ENCODE measurements around the gene CENPQ. TPM values are rescaled to one million over a fixed set of nuclear protein-coding genes. Genes with fewer than 3 reads are reported as not detected.
"Not testable (repeated sequence)": the region's sequence is repeated elsewhere in the genome, so short reads cannot be mapped to it uniquely, and the experiment has no call there.

CENPQ gene, protein sequence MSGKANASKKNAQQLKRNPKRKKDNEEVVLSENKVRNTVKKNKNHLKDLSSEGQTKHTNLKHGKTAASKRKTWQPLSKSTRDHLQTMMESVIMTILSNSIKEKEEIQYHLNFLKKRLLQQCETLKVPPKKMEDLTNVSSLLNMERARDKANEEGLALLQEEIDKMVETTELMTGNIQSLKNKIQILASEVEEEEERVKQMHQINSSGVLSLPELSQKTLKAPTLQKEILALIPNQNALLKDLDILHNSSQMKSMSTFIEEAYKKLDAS
- total RNA-seq, result 6.3 and 8.2 TPM in 2 replicates

DNA sequence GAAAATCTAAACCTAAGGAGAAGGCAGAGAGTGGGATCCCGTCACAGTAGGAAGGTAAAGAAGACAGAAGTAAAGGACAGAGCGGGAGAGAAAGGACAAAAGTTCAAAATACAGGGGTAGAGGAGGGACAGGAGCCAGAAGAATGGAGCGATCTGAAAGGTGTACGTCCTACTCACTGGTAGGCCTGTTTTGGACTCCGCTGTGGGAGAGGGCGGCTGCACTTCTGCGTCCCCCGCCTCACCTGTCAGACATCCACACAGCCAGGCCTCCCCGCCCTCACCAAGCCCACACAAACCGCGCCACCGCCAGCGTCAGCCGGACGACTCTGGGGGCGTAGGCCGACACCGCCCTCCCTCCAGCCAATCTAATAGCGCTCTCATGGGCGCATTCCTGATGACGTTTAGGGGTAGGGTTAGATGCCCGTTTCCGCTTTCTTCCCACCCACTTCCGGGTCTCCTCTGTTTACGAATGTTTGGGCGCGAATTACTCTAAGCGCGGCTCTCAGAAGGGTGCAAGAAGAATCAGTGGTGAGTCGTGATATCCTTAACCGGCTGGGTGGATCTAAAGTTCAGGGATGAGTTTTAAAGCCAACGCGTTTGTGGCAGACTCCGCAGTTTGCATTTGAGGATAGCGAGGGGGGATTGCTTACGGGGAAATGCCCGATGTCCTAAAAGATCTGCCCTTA is at the start of gene CENPQ, which contains the start of gene MMUT:
TSS of gene CENPQ (plus strand) at position 444 of the 685 bp plus-strand sequence. CDS start 6,807 bp downstream, outside the sequence.
TSS of gene MMUT (minus strand) at position 327 of the 685 bp plus-strand sequence. CDS start 3,787 bp downstream, outside the sequence.
- peak; percentile 81 for DNase-seq (ENCODE audit: low read depth, low spot score)

DNA sequence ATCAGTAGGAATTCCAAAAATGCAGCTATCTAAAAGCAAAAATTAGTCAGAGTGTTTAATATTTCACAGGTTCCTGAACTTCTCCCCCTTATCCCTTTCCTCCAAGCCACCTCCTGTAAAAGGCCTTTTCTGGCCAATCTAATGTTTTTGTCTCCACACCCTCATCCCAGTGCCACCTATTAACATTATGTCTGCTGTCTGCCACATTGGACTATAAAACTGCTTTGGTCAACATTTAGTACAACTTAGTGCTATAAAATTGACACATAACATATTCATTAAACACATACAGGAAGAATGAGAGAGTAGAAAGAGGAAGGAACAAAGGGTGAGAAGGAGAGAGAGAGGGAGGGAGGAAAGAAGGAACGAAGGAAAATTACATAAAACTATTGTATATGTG is 47.8 kb upstream of the CENPQ start:
- DNase-seq (ENCODE audit: low read depth, low spot score), result no peak

DNA sequence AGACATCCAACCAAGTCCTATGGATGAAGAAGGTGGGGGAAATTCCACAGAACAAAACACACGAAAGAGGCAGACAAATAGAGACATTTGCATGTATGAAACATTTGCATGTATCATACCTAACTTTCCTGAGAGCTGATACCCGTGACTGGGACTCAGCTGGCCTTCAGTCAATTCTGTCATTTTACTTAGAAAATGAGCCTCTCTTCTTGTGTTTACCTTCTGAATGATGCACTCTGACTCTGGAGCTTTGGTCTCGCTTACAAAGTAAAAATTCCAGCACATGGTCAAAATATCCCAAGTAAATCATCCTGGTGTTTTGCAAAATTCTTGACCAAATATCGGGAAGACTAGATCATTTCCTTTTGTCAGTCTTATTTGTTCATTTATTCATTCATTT is 47.0 kb upstream of the CENPQ start:
- no peak for DNase-seq (ENCODE audit: low read depth, low spot score)

DNA sequence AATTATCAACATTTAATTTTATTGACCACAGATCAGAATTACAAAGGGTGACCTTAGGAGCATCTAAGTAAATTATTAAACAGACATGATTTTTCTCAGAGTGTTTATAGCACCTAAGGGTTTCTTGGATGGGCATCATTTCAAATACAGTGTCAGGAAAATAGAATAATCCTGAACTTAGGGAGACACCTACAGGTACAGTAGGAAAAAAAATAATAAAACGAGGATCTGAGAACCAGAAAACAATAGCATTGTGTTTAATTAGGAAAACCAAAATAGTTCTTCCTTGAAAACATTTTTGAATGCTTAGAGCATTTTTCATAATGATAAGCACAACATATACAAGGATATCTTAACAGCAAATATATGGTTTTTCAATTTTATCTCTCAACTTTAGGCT is 39.4 kb upstream of the CENPQ start:
- DNase-seq (ENCODE audit: low read depth, low spot score), result no peak

DNA sequence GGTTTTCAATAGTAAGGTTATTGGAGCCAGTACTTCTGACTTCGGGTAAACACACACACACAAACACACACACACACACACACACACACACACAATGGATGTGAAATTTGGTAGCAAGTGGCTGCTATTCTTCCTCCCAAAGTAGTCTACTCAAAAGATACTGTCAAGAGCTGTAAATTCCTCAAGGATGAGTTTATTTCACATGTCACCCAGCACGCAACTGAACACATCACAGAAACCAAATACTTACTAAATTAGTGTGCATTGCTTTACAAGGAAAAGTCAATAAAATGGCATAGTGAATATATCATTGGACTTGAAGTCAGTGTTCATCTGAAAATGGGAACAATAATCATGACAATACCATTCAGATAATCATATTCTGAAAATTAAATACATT is 33.0 kb upstream of the CENPQ start:
- DNase-seq (ENCODE audit: low read depth, low spot score), result no peak

DNA sequence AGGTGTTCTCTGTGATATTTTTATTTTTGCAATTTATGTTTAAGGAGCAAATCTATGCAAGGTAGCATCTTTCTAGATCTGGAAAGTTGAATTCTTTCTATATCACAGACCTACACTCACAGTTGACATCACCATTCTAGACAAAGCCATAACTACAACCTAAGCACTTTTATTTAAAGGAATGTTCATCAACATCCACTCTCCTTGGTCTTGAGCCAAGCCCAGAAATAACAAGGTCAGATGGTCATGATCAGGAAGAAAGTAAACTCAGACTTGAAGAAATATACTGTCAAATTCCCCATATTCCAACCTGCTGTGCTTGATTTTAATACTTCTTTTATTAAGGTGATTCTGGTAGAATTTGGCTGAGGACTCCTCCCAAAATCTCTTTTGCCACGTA is 32.3 kb upstream of the CENPQ start:
- DNase-seq (ENCODE audit: low read depth, low spot score), result peak; percentile 13

DNA sequence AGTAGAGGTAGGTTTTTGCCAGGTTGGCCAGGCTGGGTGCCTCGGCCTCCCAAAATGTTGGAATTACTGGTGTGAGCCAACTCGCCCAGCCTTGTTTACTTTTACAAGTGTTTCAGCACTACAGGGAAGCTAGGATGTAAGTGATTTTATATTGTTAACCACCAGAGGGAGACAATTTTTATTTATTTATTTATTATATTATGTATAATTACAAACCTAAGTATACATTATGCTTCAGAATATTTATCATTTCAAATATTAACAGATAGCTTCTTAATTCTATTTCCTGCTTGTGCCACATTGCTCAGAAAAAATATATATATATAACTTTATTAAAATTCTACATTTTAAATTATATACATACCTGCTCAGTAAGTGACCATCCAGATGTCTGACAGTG is 9.9 kb upstream of the CENPQ start:
- DNase-seq (ENCODE audit: low read depth, low spot score), result no peak

DNA sequence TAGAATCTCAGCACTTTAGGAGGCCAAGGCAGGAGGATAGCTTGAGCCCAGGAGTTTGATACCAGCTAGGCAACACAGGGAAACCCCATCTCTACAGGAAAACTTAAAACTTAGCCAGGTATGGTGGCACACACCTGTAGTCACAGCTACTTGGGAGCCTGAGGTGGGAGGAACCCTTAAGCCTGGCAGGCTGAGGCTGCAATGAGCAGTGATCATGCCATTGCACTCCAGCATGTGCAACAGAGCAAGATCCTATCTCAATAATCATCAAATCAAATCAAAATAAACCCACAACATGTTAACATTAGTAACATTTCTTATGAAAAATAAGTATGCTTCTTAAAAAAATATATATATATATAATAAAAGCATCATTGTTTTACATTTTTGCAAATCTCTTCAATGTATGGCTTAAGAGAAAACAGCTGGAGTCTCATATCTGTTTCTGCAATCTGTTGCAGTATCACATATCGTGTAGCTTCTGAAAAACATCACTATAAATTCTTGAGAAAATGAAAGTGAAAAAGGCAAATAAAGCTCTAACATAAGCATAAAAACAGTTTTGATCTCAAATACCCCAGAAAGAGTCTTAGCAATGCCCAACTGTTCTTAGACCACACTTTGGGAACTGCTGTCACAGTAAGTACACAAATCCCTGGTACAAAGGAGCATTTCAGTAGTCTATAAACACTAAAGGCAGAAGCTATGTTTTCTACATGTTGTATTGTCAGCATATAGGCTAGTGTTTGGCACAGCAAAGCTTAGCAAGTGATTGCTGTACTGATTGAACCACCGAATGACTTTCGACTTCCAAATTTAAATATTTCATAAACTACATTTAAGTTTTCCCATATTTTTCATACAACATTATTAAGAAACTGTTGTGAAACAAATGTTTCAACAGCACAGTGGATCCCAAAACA is 8.1 kb upstream of the CENPQ start:
- DNase-seq (ENCODE audit: low read depth, low spot score), result no peak

DNA sequence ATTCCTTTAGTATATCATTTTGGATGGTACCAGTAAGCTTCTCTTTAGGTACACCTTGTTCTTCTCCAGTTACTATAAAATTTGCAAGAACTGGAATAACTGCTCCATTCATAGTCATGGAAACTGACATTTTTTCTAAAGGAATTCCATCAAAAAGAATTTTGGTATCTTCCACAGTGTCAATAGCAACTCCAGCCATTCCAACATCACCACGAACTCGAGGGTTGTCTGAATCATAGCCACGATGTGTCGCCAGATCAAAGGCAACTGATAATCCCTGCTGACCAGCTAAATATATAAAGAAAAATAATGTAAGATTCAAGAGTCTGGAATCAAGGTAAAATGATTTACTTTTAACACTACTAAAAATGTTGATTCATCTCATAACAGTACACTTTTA is 5.4 kb upstream of the CENPQ start:
- no peak for DNase-seq (ENCODE audit: low read depth, low spot score)

DNA sequence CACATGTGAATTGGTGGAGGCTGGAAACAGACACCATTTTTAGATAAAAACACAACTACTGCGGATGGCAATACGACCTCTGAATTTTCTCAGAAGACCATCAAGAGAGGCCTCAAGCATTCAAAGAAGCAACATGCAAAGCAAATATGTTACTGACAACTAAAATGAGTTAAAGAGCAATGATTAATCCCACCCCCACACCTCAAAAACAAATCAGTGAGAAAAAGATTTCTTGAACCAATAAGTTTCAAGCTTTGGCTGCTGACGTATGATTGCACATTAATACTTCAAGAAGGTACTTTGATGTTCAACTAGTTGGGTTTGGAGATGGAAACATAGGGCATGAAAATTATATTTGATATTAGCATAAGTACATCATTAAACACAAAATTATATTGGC is 1.1 kb upstream of the CENPQ start:
- no peak for DNase-seq (ENCODE audit: low read depth, low spot score)

DNA sequence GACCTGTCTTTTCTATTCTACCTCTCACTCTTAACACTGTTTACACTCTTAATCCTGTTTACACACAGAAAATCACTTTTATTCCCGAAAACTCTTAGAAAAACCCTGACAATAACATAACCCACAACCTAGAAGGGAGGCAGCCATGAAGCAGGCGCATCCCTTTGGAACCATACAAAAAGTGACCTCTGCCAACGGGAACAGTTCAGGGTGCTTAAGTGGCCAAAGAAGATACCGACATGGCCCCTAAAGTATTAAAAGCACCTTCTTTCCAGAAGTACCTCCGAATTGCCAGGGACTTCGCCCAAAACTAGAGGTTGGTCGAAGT is 607 bp upstream of the CENPQ start:
- no peak for DNase-seq (ENCODE audit: low read depth, low spot score)

DNA sequence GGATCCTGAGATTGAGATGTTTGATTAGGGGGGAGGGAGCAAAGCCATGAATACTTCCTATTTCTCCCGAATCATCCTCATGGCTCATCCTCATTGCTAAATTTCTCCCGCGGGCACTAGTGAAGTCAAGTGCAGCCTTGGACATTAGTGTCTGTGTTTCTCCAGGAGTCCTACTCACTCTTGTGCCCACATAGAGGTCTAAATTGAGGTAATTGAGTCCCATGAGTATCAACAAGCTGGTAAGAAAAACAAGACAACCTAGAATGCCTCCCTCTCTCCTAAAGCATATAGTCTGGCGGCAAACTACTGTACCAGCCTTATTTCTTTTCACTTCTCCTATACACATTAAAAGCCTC is 420 bp downstream of the CENPQ start:
- no peak for DNase-seq (ENCODE audit: low read depth, low spot score)

DNA sequence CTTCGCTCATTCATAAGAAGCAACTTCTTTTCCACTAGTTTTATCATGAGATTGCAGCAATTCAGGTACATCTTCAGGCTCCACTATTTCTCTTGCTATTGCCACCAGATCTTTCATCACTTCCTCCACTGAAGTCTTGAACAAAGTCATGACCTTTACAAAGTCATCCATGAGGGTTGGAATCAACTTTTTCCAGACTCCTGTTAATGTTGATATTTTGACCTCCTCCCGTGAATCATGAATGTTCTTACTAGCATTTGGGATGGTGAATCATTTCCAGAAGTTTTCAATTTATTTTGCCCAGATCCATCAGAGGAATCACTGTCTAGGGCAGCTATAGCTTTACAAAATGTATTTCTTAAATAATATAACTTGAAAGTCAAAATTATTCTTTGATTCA is 1.5 kb downstream of the CENPQ start:
- DNase-seq (ENCODE audit: low read depth, low spot score), result no peak

DNA sequence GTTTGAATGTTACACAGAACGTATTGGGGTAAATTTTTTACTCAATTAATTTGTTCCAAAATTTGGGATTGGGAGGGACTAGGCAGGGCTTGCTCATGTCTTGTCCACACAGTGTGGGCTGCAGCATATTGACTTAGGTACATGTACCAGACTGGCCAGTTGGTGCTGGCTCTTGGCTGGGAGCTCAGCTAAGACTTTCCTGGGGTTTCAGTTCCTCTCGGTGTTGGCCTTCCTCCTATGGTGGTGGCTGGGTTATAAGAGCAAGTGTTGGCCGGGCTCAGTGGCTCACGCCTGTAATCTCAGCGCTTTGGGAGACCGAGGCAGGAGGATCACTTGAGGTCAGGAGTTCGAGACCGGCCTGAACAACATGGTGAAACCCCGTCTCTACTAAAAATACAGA is 4.9 kb downstream of the CENPQ start:
- no peak for DNase-seq (ENCODE audit: low read depth, low spot score)

DNA sequence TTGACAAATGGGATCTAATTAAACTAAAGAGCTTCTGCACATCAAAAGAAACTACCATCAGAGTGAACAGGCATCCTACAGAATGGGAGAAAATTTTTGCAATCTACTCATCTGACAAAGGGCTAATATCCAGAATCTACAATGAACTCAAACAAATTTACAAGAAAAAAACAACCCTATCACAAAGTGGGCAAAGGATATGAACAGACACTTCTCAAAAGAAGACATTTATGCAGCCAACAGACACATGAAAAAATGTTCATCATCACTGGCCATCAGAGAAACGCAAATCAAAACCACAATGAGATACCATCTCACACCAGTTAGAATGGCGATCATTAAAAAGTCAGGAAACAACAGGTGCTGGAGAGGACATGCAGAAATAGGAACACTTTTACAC is 13.4 kb downstream of the CENPQ start:
- DNase-seq (ENCODE audit: low read depth, low spot score), result not testable (repeated sequence)

DNA sequence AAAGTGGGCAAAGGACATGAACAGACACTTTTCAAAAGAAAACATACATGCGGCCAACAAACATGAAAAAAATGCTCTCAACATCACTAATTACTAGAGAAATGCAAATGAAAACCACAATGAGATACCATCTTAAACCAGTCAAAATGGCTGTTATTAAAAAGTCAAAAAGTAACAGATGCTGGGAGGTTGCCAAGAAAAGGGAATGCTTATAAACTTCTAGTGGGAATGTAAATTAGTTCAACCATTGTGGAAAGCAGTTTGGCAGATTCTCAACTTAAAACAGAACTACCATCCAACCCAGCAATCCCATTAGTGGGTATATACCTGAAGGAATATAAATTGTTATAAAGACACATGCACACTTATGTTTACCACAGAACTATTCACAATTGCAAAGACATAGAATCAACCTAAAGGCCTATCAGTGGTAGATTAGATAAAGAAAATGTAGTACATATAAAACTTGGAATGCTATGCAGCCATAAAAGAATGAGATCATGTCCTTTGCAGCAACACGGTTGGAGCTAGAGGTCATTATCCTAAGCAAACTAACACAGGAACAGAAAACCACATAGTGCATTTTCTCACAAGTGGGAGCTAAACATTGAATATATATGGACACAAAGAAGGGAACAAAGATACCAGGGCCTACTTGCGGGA is 16.3 kb downstream of the CENPQ start:
- DNase-seq (ENCODE audit: low read depth, low spot score), result no peak

DNA sequence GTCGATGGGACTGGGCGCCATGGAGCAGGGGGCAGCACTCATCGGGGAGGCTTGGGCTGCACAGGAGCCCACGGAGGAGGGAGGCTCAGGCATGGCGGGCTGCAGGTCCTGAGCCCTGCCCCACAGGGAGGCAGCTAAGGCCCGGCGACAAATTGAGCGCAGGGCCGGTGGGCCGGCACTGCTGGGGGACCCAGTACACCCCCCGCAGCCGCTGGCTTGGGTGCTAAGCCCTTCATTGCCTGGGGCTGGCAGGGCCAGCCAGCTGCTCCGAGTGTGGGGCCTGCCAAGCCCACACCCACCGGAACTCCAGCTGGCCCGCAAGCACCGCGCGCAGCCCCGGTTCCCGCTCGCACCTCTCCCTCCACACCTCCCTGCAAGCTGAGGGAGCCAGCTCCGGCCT is 18.7 kb downstream of the CENPQ start:
- DNase-seq (ENCODE audit: low read depth, low spot score), result not testable (repeated sequence)

DNA sequence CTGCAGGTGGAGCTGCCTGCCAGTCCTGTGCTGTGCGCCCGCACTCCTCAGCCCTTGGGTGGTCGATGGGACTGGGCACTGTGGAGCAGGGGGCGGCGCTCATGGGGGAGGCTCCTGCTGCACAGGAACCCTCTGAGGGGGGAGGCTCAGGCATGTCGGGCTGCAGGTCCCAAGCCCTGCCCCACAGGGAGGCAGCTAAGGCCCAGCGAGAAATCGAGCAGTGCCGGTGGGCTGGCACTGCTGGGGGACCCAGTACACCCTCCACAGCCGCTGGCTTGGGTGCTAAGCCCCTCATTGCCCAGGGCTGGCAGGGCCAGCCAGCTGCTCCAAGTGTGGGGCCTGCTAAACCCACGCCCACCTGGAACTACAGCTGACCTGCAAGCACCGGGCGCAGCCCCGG is 20.2 kb downstream of the CENPQ start:
- not testable (repeated sequence) for DNase-seq (ENCODE audit: low read depth, low spot score)

DNA sequence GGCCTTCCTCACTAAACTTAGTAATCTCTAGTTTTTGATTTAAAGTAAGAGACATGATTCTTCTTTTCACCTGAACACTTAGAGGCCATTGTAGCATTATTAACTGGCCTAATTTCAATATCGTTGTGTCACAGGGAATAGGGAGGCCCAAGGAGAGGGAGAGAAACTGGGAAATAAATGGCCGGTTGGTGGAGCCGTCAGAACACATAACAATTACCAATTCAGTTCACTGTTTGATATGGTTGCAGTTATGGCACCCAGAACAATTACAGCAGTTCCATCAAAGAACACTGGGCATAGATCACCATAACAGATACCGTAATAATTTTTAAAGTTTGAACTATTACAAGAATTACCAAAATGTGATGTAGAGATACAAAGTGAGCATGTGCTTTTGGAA is 27.5 kb downstream of the CENPQ start:
- no peak for DNase-seq (ENCODE audit: low read depth, low spot score)

DNA sequence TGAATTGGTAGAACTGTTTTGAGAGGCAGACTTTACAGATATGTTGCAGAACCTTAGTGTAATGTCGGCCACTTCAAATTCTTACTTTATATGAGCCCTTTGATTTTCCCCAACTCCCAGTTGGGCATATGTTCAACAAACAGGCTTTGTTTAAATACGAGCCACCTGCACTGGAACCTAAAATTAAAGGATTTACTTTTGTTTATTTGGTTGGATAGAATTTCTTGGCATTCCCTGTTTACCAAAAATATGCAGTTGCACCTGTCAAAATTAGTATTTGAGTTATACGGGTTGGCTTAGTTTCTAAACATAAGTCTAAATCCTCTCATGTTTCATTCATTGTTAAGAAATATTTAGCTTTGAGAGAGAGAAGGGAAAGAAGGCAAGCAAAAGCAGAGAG is 34.1 kb downstream of the CENPQ start:
- no peak for DNase-seq (ENCODE audit: low read depth, low spot score)

DNA sequence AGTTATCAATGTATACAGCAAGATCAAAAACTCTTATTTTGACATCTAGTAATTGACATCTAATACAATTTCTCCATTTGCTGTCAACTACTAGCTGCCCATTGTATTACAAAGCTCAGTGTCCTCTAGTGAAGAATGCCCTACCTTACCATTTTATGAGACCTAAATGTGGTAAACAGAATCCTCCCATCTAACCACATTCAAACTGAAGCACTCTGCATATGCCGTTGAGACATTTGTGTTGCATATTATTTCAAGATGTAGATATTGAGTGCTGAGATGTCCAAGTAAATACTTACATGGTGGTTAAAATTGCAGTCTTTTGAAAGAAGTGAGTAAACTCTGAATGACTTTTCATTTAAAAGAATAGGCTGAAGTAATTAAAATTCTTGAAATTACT is 36.0 kb downstream of the CENPQ start:
- DNase-seq (ENCODE audit: low read depth, low spot score), result no peak

DNA sequence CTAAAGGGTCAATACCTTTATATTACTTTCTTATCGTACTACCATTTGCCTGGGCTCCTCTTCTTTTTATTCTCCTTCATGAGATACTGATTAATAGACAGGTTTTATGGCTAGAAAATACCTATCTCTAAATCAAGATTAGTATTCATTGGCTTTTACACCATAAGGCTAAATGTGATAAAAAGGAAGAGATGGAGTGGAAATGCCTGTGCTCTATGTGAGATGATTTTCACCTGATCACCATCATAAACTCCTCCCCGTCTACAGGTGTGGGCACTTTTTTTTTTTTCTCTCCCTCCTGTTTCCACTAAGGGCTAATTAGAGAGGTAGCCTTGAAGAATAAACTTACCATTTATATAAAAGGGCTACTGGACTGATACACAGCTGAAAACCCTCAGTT is 36.5 kb downstream of the CENPQ start, which contains the start of gene GLYATL3:
TSS of gene GLYATL3 (plus strand) at position 301 of the 400 bp plus-strand sequence. CDS start 12,068 bp downstream, outside the sequence.
- no peak for DNase-seq (ENCODE audit: low read depth, low spot score)
